ENCODE data around the gene C12orf43. TPM values are rescaled to one million over a fixed set of nuclear protein-coding genes. Genes with fewer than 3 reads are reported as not detected.
A peak's percentile ranks its signal among the peaks of the same experiment; 100 is the strongest.

C12orf43 gene
- total and polyA plus RNA-seq, 4 donors, result 6.8 to 8.2 (median 7.6) TPM

DNA sequence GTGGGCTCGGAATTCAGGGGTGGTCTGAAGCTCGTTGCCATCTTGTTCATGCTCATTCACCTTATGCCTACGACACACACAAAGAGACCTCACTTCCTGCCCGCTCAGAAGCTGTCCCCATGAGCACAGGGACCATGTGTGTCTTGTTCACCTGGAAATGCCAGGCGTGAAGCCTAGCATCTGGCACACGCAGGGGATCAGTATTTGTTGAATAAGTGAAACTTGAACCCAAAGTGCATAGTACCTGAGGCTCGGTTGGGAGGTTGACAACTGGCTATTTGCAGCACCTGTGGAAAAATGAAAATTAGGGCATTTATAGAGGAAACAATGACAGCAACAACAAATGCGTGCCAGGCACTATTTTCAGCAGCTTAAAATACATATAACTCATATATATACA, 5.4 kb downstream of the C12orf43 start:
- TF ChIP-seq MAX (IDR thresholded peaks at IDR 0.05) (no peak), HNF4A (conservative IDR thresholded peaks at IDR 0.05) (peak in 1 of 2 donors; percentile 50), NR2F2 (IDR thresholded peaks at IDR 0.05) (no peak), RXRA (IDR thresholded peaks at IDR 0.05) (no peak)
- Histone ChIP-seq H3K36me3 (ENCODE audit: control insufficient read depth in 4 of 4, insufficient read depth in 3 of 4, low read depth in 1 of 4, low read length in 3 of 4) (peaks cover 0 to 24% (median 6%) of the 10 kb centered on the region in 4 donors), H3K4me3 (ENCODE audit: low read depth in 1 of 3, low read length in 3 of 3) (no peak overlapping the region), H3K27me3 (ENCODE audit: control insufficient read depth in 4 of 4, insufficient read depth in 4 of 4, low read length in 3 of 4) (no peaks in the 10 kb centered on the region), H3K9me3 (ENCODE audit: control insufficient read depth in 4 of 4, low read length in 3 of 4) (no peaks in the 10 kb centered on the region), H3K27ac (ENCODE audit: low read depth in 1 of 2, low read length in 2 of 2) (no peak overlapping the region), H3K4me1 (ENCODE audit: control insufficient read depth in 4 of 4, insufficient read depth in 4 of 4, low read length in 3 of 4) (peaks cover 0 to 21% (median 14%) of the 10 kb centered on the region in 4 donors), H3K9ac (ENCODE audit: low read depth in 1 of 2, low read length in 2 of 2) (no peak overlapping the region)
- no peak for DNase-seq (ENCODE audit: low spot score)
- 60% methylated on average over 8 of the region's 8 CpGs for WGBS

DNA sequence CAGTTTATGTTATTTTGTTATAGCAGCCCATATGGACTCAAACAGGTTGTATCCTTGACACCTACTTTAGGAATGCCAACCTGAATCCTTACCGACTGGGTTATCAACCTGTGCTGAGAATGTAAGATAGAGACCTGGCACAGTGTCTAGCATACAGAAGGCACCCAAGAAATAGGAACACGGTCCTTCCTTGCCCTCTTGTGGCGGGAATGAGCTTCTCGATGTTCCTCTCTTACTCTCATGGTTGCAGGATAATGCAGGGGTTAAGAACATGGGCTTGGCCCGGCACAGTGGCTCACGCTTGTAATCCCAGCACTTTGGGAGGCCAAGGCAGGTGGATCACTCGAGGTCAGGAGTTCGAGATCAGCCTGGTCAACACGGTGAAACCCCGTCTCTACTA, 6.5 kb downstream of the C12orf43 start:
- no peak overlapping the region for H3K4me3 ChIP-seq (ENCODE audit: low read depth in 1 of 3, low read length in 3 of 3)
- H3K27ac ChIP-seq (ENCODE audit: low read depth in 1 of 2, low read length in 2 of 2), result no peak overlapping the region
- peaks cover 0 to 11% (median 5%) of the 10 kb centered on the region in 4 donors for H3K4me1 ChIP-seq (ENCODE audit: control insufficient read depth in 4 of 4, insufficient read depth in 4 of 4, low read length in 3 of 4)
- DNase-seq (ENCODE audit: low spot score), result no peak
- TF ChIP-seq RXRA (IDR thresholded peaks at IDR 0.05), result peak in 1 of 2 donors; percentile 50
- TF ChIP-seq HNF4A (conservative IDR thresholded peaks at IDR 0.05), result peak in 1 of 2 donors; percentile 43
- no peak for TF ChIP-seq NR2F2 (IDR thresholded peaks at IDR 0.05)
- peak; percentile 59 for TF ChIP-seq CTCF (IDR thresholded peaks at IDR 0.05; ENCODE audit: low read depth, low read length, missing input control)
- peak; percentile 84 to 92 for TF ChIP-seq RAD21 (IDR thresholded peaks at IDR 0.05)
- no peak for TF ChIP-seq EGR1 (IDR thresholded peaks at IDR 0.05; ENCODE audit: low read depth in 2 of 2)
- TF ChIP-seq GABPA (IDR thresholded peaks at IDR 0.05 in 1 of 2, conservative IDR thresholded peaks at IDR 0.05 in 1 of 2), result no peak
- peaks cover 0 to 24% (median 6%) of the 10 kb centered on the region in 4 donors for H3K36me3 ChIP-seq (ENCODE audit: control insufficient read depth in 4 of 4, insufficient read depth in 3 of 4, low read depth in 1 of 4, low read length in 3 of 4)
- H3K9ac ChIP-seq (ENCODE audit: low read depth in 1 of 2, low read length in 2 of 2), result no peak overlapping the region
- H3K27me3 ChIP-seq (ENCODE audit: control insufficient read depth in 4 of 4, insufficient read depth in 4 of 4, low read length in 3 of 4), result no peaks in the 10 kb centered on the region
- H3K9me3 ChIP-seq (ENCODE audit: control insufficient read depth in 4 of 4, low read length in 3 of 4), result no peaks in the 10 kb centered on the region
- 30% methylated on average over 10 of the region's 10 CpGs for WGBS

DNA sequence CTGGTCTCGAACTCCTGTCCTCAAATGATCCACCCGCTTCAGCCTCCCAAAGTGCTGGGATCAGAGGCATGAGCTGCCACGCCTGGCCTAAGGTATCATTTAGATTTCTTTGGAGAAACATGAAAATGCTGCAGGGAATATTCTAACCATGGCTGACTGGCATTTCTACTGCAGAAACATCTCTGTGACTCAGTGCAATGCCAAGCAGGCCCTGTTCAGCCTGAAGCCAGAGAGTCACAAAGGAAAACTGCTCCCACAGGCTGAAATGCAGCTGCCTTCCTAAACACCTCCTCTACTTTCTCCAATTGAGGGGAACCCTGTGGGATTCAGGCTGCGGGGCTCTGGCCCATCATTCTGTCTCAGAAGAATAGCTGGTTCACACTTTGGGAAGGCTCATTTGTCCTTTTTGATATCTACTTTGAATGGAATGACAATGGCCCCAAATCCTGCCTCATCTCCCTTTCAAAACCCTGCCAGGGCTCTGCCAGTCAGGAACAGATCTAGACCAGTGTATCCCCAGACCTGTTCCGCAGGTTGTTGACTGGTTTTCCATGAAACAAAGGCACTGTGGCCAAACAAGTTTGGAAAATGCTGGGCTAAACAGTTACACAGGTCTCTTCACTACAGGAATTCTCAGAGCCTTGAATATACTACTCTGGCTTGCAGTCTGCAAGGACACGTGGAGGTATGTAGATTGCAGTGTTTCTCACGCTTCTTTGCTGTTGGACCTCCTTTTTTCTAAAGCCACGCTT, 7.8 kb downstream of the C12orf43 start:
- Histone ChIP-seq H3K36me3 (ENCODE audit: control insufficient read depth in 4 of 4, insufficient read depth in 3 of 4, low read depth in 1 of 4, low read length in 3 of 4) (peaks cover 0 to 24% (median 6%) of the 10 kb centered on the region in 4 donors), H3K4me3 (ENCODE audit: low read depth in 1 of 3, low read length in 3 of 3) (no peak overlapping the region)
- 97% methylated on average over 8 of the region's 8 CpGs for WGBS
- TF ChIP-seq RXRA (IDR thresholded peaks at IDR 0.05), result no peak
- no peak for TF ChIP-seq CTCF (IDR thresholded peaks at IDR 0.05; ENCODE audit: low read depth, low read length, missing input control)
- no peak for TF ChIP-seq RAD21 (IDR thresholded peaks at IDR 0.05)
- no peak for TF ChIP-seq HNF4G (IDR thresholded peaks at IDR 0.05)
- TF ChIP-seq, protein P1, sequence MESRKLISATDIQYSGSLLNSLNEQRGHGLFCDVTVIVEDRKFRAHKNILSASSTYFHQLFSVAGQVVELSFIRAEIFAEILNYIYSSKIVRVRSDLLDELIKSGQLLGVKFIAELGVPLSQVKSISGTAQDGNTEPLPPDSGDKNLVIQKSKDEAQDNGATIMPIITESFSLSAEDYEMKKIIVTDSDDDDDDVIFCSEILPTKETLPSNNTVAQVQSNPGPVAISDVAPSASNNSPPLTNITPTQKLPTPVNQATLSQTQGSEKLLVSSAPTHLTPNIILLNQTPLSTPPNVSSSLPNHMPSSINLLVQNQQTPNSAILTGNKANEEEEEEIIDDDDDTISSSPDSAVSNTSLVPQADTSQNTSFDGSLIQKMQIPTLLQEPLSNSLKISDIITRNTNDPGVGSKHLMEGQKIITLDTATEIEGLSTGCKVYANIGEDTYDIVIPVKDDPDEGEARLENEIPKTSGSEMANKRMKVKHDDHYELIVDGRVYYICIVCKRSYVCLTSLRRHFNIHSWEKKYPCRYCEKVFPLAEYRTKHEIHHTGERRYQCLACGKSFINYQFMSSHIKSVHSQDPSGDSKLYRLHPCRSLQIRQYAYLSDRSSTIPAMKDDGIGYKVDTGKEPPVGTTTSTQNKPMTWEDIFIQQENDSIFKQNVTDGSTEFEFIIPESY (IDR thresholded peaks at IDR 0.05), result no peak
- no peak for TF ChIP-seq SP1 (IDR thresholded peaks at IDR 0.05)
- TF ChIP-seq YY1 (IDR thresholded peaks at IDR 0.05), result no peak
- TF ChIP-seq MAX (IDR thresholded peaks at IDR 0.05), result no peak
- no peak for TF ChIP-seq EGR1 (IDR thresholded peaks at IDR 0.05; ENCODE audit: low read depth in 2 of 2)
- TF ChIP-seq FOXA2 (IDR thresholded peaks at IDR 0.05), result no peak
- no peak for TF ChIP-seq FOXA1 (IDR thresholded peaks at IDR 0.05)
- TF ChIP-seq TAF1 (conservative IDR thresholded peaks at IDR 0.05), result no peak
- no peak for TF ChIP-seq ATF3 (IDR thresholded peaks at IDR 0.05)
- TF ChIP-seq GABPA (IDR thresholded peaks at IDR 0.05 in 1 of 2, conservative IDR thresholded peaks at IDR 0.05 in 1 of 2), result no peak

More for the DNA sequence above, 7.8 kb downstream of the C12orf43 start:
- Histone ChIP-seq H3K27me3 (ENCODE audit: control insufficient read depth in 4 of 4, insufficient read depth in 4 of 4, low read length in 3 of 4) (no peaks in the 10 kb centered on the region), H3K27ac (ENCODE audit: low read depth in 1 of 2, low read length in 2 of 2) (no peak overlapping the region), H3K4me1 (ENCODE audit: control insufficient read depth in 4 of 4, insufficient read depth in 4 of 4, low read length in 3 of 4) (peaks cover 0 to 12% (median 5%) of the 10 kb centered on the region in 4 donors), H3K9ac (ENCODE audit: low read depth in 1 of 2, low read length in 2 of 2) (no peak overlapping the region), H3K9me3 (ENCODE audit: control insufficient read depth in 4 of 4, low read length in 3 of 4) (no peaks in the 10 kb centered on the region)
- DNase-seq (ENCODE audit: low spot score), result no peak
